Dermis blood vessel endothelial cell (primary cell): ENCODE data around the gene PLXNA1. TPM values are rescaled to one million over a fixed set of nuclear protein-coding genes. Genes with fewer than 3 reads are reported as not detected.
A peak's percentile ranks its signal among the peaks of the same experiment; 100 is the strongest.

Experiments
- DNase-seq: peaks from one replicate; pipeline ENCODE4 v3.0.0; 2010
- total RNA-seq: library from RNA; depleted of rRNA; stranded (reverse); fragments of >200 nt; gene quantifications from 2 replicates; pipeline ENCODE4 v1.2.3, GENCODE V29; 2014

The PLXNA1 gene
- total RNA-seq, 1 donor from 2014 or later: 21.4 TPM

GRCh38 chr3:126968391-126969390, 14.2 kb upstream of the PLXNA1 start:
- DNase-seq: no peak

GRCh38 chr3:126969586-126969985, 13.3 kb upstream of the PLXNA1 start:
- no peak for DNase-seq

DNA sequence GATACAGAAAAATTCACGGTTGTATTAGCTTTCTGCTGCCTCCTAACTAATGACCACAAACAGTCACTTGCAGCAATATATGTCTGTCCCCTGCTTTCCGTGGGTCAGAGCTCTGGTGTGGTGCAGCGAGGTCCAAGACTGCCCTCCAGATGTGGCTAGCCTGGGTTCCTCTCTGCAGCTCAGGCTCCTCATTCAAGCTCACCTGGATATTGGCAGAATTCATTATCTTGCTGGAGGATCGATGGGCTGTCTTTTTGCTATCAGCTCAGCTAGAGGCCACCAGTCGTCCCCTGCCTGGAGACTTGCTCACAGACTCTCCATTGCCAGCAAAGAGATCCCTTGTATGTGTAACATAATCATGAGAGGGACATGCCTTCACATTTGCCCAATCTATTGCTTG, 12.8 kb upstream of the PLXNA1 start:
- DNase-seq: no peak

DNA sequence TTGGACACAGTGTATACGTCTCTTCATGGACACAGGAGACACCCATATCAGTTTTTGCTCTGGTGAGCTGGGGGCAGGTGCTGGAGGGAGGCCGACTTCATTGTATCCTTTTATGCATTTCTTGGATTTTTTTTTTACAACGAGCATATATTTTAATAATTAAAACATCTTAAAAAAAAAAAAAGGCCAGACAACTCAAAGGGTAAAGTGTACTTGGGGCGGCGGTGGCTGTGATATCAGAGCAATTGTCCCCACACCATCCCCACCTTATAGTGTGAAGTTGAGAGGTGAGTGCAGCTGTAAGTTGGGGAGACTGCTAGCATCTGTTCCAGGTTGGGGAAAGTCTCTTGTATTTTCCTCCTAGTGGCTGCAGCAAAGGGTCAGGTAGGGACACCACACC, 12.0 kb upstream of the PLXNA1 start:
- no peak for DNase-seq

- no peak for DNase-seq
Measured at GRCh38 chr3:126971891-126972351, 11.0 kb upstream of the PLXNA1 start.

DNA sequence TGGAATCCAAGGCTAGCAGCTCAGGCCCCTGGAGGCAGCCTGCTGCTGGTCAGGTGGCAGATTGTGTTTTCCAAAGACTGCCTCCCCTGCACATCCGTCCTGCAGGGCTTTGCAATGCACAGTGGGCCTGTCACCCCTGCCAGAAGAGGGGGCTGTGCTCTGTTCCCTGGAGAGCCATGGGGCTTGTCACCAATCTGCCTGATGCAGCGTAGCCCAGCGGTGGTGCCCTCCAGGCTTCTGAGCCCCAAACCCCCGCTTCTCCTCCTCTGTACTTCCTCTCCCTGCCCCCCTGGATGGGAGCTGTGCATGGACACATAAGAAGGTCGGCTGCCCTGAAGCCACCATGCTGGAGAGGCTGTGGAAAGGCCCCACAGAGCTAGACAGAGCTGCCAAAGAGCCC, 10.0 kb upstream of the PLXNA1 start:
- DNase-seq: no peak

DNA sequence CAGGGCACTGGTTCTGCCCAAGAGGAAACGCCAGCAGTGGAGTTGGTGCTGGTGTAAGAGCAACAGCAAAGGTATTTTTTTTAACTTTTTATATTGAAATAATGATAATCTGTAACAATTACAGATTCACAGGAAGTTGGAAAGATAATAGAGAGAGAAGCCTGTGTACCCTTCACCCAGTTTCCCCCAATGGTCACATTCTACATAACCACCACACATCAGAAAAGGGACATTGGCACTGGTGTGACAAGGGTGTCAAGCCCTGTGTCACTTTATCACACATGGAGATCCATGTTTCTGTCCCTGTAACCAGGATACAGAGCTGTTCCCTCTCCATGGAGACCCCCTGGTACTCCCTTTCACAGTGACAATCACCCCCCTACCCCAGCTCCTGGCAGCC, 9.1 kb upstream of the PLXNA1 start:
- no peak for DNase-seq

GRCh38 chr3:126974756-126975155, 8.2 kb upstream of the PLXNA1 start:
- no peak for DNase-seq

DNA sequence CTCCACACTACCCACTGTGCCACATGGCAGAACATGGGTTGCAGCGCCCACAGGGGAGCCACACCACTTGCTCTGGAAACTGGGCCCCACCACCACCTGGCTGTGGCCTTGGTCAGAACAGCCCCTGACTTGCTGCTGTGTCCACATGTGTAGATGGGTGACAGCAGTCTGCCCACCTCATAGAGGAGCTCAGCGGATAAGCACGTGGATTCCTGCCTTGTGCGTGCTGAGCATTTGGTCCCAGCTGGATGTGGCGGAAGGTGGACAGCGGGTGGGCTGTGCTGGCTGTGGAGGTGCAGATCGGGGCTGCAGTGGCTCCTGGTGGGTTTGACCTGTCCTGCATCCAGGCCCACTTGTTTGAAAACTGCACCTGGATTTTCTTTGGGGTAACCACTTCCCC, 6.0 kb upstream of the PLXNA1 start:
- DNase-seq: no peak

DNA sequence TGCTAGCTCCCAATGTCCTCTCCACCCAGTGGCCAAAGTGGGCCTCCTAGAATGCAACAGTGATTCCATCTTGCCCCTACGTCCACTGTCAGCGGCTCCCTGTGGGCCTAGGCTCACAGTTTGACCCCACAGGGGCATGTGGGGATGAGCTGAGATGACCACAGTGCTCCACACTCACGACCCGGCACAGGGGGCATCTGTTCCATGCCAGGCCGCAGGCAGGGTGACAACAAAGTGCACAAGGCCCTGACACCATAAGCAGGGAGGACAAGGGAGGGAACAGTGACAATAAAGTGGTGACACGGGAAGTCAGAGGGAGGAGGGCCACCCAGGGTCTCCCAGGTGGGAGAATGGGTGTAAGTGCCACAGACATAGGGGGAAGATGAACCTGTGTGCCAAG, 5.1 kb upstream of the PLXNA1 start:
- no peak for DNase-seq

- no peak for DNase-seq
Measured at GRCh38 chr3:126978291-126978690, 4.6 kb upstream of the PLXNA1 start.

- DNase-seq: no peak
Measured at GRCh38 chr3:126979046-126979628, 3.8 kb upstream of the PLXNA1 start.

GRCh38 chr3:126980266-126980811, 2.6 kb upstream of the PLXNA1 start:
- no peak for DNase-seq

- no peak for DNase-seq
Measured at GRCh38 chr3:126982126-126982470, 817 bp upstream of the PLXNA1 start.

DNA sequence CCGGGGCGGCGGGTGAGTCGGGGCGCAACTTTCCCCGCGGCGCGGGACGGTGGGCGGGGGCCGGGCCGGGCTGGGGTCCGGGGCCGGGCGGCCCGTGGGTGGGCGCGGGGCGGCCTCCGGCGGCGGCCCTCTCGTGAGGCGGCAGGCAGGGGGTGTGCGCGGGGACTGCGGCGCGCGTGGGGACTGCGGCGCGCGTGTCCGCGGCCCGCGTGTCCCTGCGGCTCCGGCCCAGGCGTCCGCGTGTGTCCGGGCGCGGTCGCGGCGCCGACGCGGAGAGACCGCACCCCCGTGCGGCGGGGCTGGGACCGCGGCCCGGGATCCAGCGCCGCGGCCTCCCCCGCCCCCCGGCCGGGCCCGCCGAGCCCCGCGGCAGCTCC, 349 bp downstream of the PLXNA1 start:
- peak; percentile 13 for DNase-seq

DNA sequence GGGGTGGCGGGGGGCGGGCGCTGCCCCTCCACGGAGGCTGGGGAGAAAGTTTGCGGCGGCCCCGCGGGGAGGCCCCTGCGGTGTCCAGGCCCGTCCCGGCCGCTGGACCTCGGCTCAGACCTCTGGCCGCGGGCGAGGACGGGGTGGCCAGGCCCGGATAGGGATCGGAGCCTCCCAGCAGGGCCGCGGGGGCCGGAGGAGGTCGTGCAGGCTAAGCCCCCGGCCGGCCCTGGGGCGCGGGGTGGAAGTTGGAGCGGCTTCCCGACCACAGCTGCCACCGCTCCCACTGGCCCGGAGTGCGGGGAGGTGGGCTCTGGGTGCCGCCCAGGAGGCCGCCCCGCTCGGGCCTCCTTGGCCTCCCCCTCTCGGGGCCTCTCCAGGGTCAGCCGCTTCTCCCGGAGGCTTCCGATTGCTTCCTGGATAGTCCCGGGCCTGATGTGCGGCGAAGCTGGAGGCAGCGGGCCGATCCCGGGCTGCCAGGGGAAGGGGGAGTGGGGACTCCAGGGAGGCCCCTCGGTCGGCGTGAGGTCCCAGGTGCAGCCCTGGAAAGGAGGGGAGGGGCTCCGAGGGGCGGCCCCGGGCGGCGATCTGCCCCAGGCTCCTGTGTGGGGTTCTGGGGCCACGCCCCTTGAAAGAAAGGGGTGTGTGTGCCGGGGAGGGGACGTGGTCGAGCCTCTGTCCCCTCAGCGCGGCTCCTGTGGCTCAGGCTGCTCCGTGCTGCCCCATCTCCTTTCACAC, 907 bp downstream of the PLXNA1 start:
- peak; percentile 37 for DNase-seq

- no peak for DNase-seq
Measured at GRCh38 chr3:126984391-126985131, 1.6 kb downstream of the PLXNA1 start.

DNA sequence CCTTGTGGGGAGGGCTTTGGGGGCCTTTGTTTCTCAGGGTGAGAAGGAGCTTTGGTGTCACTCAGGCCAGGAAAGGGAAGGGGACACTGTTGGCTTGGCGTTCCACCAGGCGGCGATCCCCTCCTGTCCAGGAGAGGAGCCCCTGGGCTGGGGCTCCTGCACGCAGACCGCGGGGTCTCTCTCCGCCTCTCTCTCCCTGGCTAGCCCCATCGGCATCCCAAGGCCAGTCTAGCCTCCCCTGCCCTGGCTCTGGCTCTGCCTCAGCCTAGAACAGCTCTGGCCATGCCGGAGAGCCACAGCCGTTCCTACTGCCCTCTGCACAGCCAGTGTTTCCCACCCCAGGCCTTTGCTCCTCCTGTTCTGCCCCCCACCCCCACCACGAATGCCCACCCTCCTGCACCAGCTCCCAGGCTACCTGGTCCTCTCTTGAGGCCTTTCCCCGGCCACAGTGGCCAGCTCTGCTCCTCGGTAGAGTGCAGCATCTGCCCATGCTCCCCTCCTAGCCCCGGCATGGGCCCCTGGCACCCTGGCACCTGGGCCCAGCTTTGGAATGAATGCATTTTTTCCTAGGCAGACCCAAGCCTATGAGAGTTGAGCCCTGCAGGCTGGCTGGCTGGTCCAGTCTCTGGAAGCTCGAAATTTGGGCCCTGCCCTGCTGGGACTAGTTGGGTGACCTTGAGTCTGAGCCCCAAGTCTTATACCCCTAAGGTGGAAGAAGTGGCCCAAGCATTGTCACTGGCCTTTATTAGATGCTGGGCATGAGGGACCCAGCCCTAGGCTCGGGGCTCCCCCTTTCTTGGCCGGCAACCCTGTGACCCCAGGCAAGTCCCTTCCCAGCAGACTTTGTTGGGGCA, 2.4 kb downstream of the PLXNA1 start:
- DNase-seq: no peak

GRCh38 chr3:126986001-126986400, 3.1 kb downstream of the PLXNA1 start:
- DNase-seq: no peak

- DNase-seq: no peak
Measured at GRCh38 chr3:126987129-126987528, 4.2 kb downstream of the PLXNA1 start.

DNA sequence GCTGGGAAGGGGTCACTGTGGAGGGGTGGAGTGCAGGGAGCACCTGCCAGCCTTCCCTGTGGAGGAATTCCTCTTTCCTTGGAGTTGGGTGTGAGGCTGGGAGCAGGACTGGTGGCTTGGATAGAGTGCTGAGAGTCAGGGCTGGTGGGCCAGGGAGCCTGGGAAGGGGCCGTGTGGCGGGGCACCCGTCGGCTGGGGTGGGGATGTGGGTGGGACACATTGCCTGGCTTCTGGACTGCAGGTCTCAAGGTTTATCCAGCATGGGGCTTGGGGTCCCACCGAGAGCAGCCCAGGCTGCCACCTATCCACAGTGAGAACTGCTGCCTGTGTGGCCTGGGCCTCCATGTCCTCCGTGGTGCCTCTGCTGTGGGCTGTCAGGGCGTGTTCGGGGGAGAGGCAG, 4.7 kb downstream of the PLXNA1 start:
- DNase-seq: no peak
